GM18858 (cell line): Measurements from ENCODE around the gene XXYLT1.

Experiments
- ATAC-seq: cut with Tn5 transposase; IDR thresholded peaks from one replicate; pipeline ENCODE4 v1.9.1; 2021; ENCODE audit not compliant: unreplicated experiment

Gene XXYLT1

GRCh38 chr3:195069501-195070251 is 201.3 kb downstream of the XXYLT1 start:
- ATAC-seq: no peak

GRCh38 chr3:195068084-195069080 is 202.6 kb downstream of the XXYLT1 start:
- ATAC-seq: no peak

- ATAC-seq: no peak
These were observed 204.5 kb downstream of the XXYLT1 start for GRCh38 chr3:195066441-195066841.

- ATAC-seq: no peak
These were observed 205.1 kb downstream of the XXYLT1 start for GRCh38 chr3:195065864-195066185.

GRCh38 chr3:195065142-195065863 is 205.7 kb downstream of the XXYLT1 start:
- ATAC-seq: no peak

- no peak for ATAC-seq
These were observed 206.5 kb downstream of the XXYLT1 start for GRCh38 chr3:195064300-195064931.

- no peak for ATAC-seq
These were observed 207.3 kb downstream of the XXYLT1 start for GRCh38 chr3:195063581-195064193.

GRCh38 chr3:195062866-195063540 is 208.0 kb downstream of the XXYLT1 start:
- no peak for ATAC-seq

GRCh38 chr3:195061756-195062655 is 209.0 kb downstream of the XXYLT1 start:
- ATAC-seq: no peak

- ATAC-seq: no peak
These were observed 210.2 kb downstream of the XXYLT1 start for GRCh38 chr3:195060531-195061291.

- no peak for ATAC-seq
These were observed 210.8 kb downstream of the XXYLT1 start for GRCh38 chr3:195060217-195060481.

GRCh38 chr3:195059471-195060216 is 211.3 kb downstream of the XXYLT1 start:
- ATAC-seq: no peak

GRCh38 chr3:195059006-195059350 is 212.0 kb downstream of the XXYLT1 start:
- no peak for ATAC-seq

- no peak for ATAC-seq
These were observed 212.5 kb downstream of the XXYLT1 start for GRCh38 chr3:195058336-195059005.

GRCh38 chr3:195057716-195058115 is 213.2 kb downstream of the XXYLT1 start:
- no peak for ATAC-seq

GRCh38 chr3:195056506-195056905 is 214.5 kb downstream of the XXYLT1 start:
- no peak for ATAC-seq

- no peak for ATAC-seq
These were observed 216.6 kb downstream of the XXYLT1 start for GRCh38 chr3:195054311-195054710.
